ENCODE results near the gene TMEM239. TPM values are rescaled to one million over a fixed set of nuclear protein-coding genes. Genes with fewer than 3 reads are reported as not detected.

The TMEM239 gene
- polyA plus RNA-seq, 1 donor (not counting 4 experiments of a cell fraction or from before 2014, with no cell fraction given) = not detected

- H3K9me3 ChIP-seq (ENCODE audit: control insufficient read depth, low read depth, low read length) = no peaks in the 10 kb centered on the region
- H3K79me2 ChIP-seq (ENCODE audit: control insufficient read depth, insufficient read depth, low read length) = no peaks in the 10 kb centered on the region
- no peaks in the 10 kb centered on the region for H3K9me1 ChIP-seq (ENCODE audit: control insufficient read depth, extremely low read depth, insufficient read depth, low read length)
- no peak overlapping the region for H2AFZ ChIP-seq (ENCODE audit: control insufficient read depth, low read length)
- H3K27me3 ChIP-seq (ENCODE audit: control insufficient read depth, extremely low read depth, insufficient read depth, low read length) = no peaks in the 10 kb centered on the region
- no peak overlapping the region for H3K4me2 ChIP-seq (ENCODE audit: control insufficient read depth, extremely low read depth, insufficient read depth, low read depth, low read length)
- H3K4me3 ChIP-seq (ENCODE audit: control insufficient read depth in 2 of 3, extremely low read depth in 1 of 3, insufficient read depth in 2 of 3, low read depth in 1 of 3, low read length in 3 of 3) = no peak overlapping the region
- no peaks in the 10 kb centered on the region for H3K36me3 ChIP-seq (ENCODE audit: control insufficient read depth in 2 of 2, extremely low read depth in 1 of 2, insufficient read depth in 2 of 2, low read length in 2 of 2)
- no peak overlapping the region for H3K9ac ChIP-seq (ENCODE audit: control insufficient read depth, extremely low read depth, insufficient read depth, low read length)
- dilution Hi-C loops (cut with MboI; ENCODE audit: extremely low pct_ligation_motif_present, low sequenced_read_pairs) = no loop called here
- no peak for TF ChIP-seq EZH2 (IDR thresholded peaks at IDR 0.05; ENCODE audit: low read length)
- no peak for TF ChIP-seq CTCF (optimal IDR thresholded peaks at IDR 0.05 in 1 of 3, IDR thresholded peaks at IDR 0.05 in 1 of 3, conservative IDR thresholded peaks at IDR 0.05 in 1 of 3; ENCODE audit: extremely low read depth in 1 of 3, insufficient read depth in 2 of 3, low read length in 3 of 3)
- FAIRE-seq (peak; percentile 70), DNase-seq (ENCODE audit: low read depth, low spot score) (no peak)
- no peaks in the 10 kb centered on the region for H4K20me1 ChIP-seq (ENCODE audit: control insufficient read depth, extremely low read depth, insufficient read depth, low read length)
- H3K27ac ChIP-seq (ENCODE audit: control insufficient read depth, insufficient read depth, low read length) = no peak overlapping the region
- H3K4me1 ChIP-seq (ENCODE audit: control insufficient read depth, extremely low read depth, insufficient read depth, low read length) = peaks cover 6% of the 10 kb centered on the region
These were observed 22.9 kb downstream of the TMEM239 start for GRCh38 chr20:2838847-2839671.

GRCh38 chr20:2839732-2840137 lies 23.6 kb downstream of the TMEM239 start:
- no peak for FAIRE-seq
- H3K27ac ChIP-seq (ENCODE audit: control insufficient read depth, insufficient read depth, low read length) = no peak overlapping the region
- dilution Hi-C loops (cut with MboI; ENCODE audit: extremely low pct_ligation_motif_present, low sequenced_read_pairs) = no loop called here

More at GRCh38 chr20:2839732-2840137, 23.6 kb downstream of the TMEM239 start:
- H3K4me1 ChIP-seq (ENCODE audit: control insufficient read depth, extremely low read depth, insufficient read depth, low read length) = peaks cover 6% of the 10 kb centered on the region
- no peaks in the 10 kb centered on the region for H3K27me3 ChIP-seq (ENCODE audit: control insufficient read depth, extremely low read depth, insufficient read depth, low read length)
- H3K4me2 ChIP-seq (ENCODE audit: control insufficient read depth, extremely low read depth, insufficient read depth, low read depth, low read length) = peak overlapping the region; percentile 78
- peak overlapping the region; percentile 29 to 85 (median 75) for H3K4me3 ChIP-seq (ENCODE audit: control insufficient read depth in 2 of 3, extremely low read depth in 1 of 3, insufficient read depth in 2 of 3, low read depth in 1 of 3, low read length in 3 of 3)
- peak overlapping the region; percentile 97 for H2AFZ ChIP-seq (ENCODE audit: control insufficient read depth, low read length)
- H3K79me2 ChIP-seq (ENCODE audit: control insufficient read depth, insufficient read depth, low read length) = no peaks in the 10 kb centered on the region
- peak overlapping the region; percentile 81 for H3K9ac ChIP-seq (ENCODE audit: control insufficient read depth, extremely low read depth, insufficient read depth, low read length)
- H4K20me1 ChIP-seq (ENCODE audit: control insufficient read depth, extremely low read depth, insufficient read depth, low read length) = no peaks in the 10 kb centered on the region
- no peaks in the 10 kb centered on the region for H3K36me3 ChIP-seq (ENCODE audit: control insufficient read depth in 2 of 2, extremely low read depth in 1 of 2, insufficient read depth in 2 of 2, low read length in 2 of 2)
- no peaks in the 10 kb centered on the region for H3K9me3 ChIP-seq (ENCODE audit: control insufficient read depth, low read depth, low read length)
- TF ChIP-seq EZH2 (IDR thresholded peaks at IDR 0.05; ENCODE audit: low read length) (no peak), CTCF (optimal IDR thresholded peaks at IDR 0.05 in 1 of 3, IDR thresholded peaks at IDR 0.05 in 1 of 3, conservative IDR thresholded peaks at IDR 0.05 in 1 of 3; ENCODE audit: extremely low read depth in 1 of 3, insufficient read depth in 2 of 3, low read length in 3 of 3) (no peak)
- no peak for DNase-seq (ENCODE audit: low read depth, low spot score)
- H3K9me1 ChIP-seq (ENCODE audit: control insufficient read depth, extremely low read depth, insufficient read depth, low read length) = no peaks in the 10 kb centered on the region

Data from keratinocyte (primary cell).